ENCODE results near the gene VEGFB.

DNA sequence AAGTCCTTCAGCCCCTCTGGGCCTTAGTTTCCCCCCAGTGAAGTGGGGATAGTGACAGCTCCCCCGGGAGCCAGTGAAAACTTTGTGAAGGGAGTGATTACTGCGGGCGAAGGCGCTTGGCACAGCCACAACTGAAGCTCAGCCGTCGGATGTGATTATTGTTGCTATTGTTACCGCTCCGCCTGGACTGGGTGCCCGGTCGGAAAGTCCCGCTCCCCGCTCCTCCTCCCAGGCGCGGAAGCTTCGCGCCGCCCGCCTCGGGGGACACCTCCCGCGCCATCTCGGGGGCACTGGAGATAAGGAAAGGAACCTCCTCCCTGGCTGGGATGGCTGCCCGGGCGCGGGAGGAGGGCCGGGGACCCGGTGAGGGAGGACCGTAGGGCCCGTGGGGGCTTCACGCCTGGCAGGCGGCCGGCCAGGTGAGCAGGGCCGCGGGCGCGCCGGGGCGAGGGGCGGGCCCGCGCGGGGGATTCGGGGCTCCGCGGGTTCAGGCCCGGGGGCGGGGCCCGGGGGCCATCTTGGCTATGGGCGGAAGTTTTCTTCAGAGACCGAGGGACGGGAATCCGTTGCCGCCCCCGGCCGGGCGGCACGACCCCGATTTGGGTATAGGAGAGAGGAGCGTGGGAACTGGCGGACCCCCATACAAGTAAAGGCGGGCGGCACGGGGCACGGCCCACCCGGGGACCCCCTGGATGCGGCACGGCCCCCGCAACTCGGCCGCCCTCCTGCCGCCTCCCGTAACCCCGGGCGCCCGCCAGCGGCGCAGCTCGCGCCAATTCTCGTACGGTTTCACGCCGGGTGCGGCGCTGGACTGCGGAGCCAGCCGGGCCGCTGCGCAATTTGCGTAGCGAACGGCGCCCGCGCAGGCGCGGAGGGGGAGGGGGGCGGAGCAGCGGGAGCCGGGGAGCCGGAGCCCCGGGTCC, 50.8 kb downstream of the VEGFB start, which contains the start of gene GPR137:
- TF ChIP-seq, protein P1, sequence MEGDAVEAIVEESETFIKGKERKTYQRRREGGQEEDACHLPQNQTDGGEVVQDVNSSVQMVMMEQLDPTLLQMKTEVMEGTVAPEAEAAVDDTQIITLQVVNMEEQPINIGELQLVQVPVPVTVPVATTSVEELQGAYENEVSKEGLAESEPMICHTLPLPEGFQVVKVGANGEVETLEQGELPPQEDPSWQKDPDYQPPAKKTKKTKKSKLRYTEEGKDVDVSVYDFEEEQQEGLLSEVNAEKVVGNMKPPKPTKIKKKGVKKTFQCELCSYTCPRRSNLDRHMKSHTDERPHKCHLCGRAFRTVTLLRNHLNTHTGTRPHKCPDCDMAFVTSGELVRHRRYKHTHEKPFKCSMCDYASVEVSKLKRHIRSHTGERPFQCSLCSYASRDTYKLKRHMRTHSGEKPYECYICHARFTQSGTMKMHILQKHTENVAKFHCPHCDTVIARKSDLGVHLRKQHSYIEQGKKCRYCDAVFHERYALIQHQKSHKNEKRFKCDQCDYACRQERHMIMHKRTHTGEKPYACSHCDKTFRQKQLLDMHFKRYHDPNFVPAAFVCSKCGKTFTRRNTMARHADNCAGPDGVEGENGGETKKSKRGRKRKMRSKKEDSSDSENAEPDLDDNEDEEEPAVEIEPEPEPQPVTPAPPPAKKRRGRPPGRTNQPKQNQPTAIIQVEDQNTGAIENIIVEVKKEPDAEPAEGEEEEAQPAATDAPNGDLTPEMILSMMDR (IDR thresholded peaks at IDR 0.05), result no peak
- peak in 1 of 2 donors; percentile 59 for TF ChIP-seq POLR2A (IDR thresholded peaks at IDR 0.05)
